ENCODE measurements around the gene NEURL1. TPM values are rescaled to one million over a fixed set of nuclear protein-coding genes. Genes with fewer than 3 reads are reported as not detected.
A peak's percentile ranks its signal among the peaks of the same experiment; 100 is the strongest.

Gene NEURL1
- total RNA-seq, 1 experiment from 2014 or later: 0.95 TPM

- in situ Hi-C loops (cut with HindIII; ENCODE audit: low sequenced_read_pairs): no loop called here
- DNase-seq (ENCODE audit: low spot score): no peak
Observed at GRCh38 chr10:103552856-103553742, 59.6 kb downstream of the NEURL1 start.

GRCh38 chr10:103553743-103554487, 60.4 kb downstream of the NEURL1 start:
- in situ Hi-C loops (cut with HindIII; ENCODE audit: low sequenced_read_pairs): no loop called here
- no peak for DNase-seq (ENCODE audit: low spot score)

- in situ Hi-C loops (cut with HindIII; ENCODE audit: low sequenced_read_pairs): no loop called here
- DNase-seq (ENCODE audit: low spot score): peak; percentile 85
Observed at GRCh38 chr10:103554488-103555324, 61.2 kb downstream of the NEURL1 start.

DNA sequence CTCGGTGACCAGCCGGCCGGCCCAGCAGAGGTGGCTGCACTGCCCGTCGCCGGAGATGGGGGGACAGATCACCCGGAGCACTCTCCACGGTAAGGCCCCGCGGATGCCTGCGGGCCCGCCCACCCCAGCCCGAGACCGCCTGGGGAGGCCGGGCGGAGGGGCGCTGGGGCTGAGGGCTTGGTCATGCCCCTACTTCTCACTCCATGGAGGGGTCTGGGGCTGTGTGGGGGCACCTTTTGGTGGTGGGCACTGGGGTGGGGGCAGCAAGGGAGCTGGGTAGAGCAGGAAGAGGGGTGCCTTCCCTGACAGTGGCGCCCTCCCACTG, 61.8 kb downstream of the NEURL1 start:
- DNase-seq (ENCODE audit: low spot score): no peak
- in situ Hi-C loops (cut with HindIII; ENCODE audit: low sequenced_read_pairs): no loop called here

- in situ Hi-C loops (cut with HindIII; ENCODE audit: low sequenced_read_pairs): no loop called here
- DNase-seq (ENCODE audit: low spot score): no peak
Observed at GRCh38 chr10:103555712-103556111, 62.2 kb downstream of the NEURL1 start.

DNA sequence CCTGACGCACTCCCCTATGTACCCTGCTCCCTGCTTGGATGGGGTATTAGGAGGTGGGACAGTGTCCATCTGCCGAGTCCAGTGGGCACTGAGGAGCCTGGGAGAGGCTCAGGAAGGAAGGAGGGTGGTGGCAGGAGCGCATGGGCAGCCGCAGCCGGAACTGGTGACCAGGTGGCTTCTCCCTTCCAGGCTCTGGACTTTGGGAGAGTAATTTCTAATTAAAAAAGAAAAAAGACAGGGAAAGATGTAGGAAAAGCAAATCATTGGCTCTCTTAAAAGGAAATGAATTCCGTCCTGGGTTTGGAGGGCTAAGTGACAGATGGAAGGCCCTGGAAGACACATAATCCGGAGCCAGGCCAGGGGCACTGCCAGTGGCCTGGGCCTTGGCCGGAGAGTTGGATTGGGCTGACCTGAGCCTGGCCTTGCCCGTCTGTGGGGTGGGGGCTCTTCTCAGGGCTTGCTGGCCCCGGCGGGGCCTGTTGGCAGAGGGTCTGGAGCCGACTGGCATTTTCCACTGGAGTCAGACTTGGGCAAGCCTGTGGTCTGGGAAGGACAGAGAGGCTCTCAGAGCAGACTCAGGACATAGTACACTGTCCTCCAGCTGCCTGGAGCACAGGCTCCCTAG, 63.0 kb downstream of the NEURL1 start:
- in situ Hi-C loops (cut with HindIII; ENCODE audit: low sequenced_read_pairs): no loop called here
- peak; percentile 92 for DNase-seq (ENCODE audit: low spot score)

GRCh38 chr10:103557455-103557854, 64.0 kb downstream of the NEURL1 start:
- in situ Hi-C loops (cut with HindIII; ENCODE audit: low sequenced_read_pairs): no loop called here

DNA sequence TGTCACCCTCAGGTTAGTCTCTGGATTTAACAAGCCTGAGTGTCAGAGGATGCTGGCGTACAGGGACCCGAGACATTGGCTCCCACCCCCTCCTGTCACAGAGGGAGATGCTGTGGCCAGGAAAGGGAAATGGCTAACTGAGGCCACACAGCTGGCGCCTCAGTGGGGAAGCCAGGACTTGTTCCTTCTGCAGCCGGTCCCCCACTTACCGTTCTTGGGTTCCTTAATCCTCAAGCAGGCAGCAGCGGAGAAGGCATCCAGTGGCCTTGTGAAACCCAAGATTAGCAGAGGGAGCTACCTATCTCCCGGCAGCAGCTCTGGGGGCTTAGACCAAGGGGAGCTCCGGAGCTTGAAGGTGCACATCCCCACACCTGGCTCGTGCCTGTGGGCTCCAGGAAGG, 65.4 kb downstream of the NEURL1 start:
- no peak for DNase-seq (ENCODE audit: low spot score)
- in situ Hi-C loops (cut with HindIII; ENCODE audit: low sequenced_read_pairs): no loop called here

More at GRCh38 chr10:103557455-103557854, 64.0 kb downstream of the NEURL1 start:
- DNase-seq (ENCODE audit: low spot score): no peak

GRCh38 chr10:103559776-103560175, 66.3 kb downstream of the NEURL1 start:
- in situ Hi-C loops (cut with HindIII; ENCODE audit: low sequenced_read_pairs): no loop called here
- DNase-seq (ENCODE audit: low spot score): no peak

DNA sequence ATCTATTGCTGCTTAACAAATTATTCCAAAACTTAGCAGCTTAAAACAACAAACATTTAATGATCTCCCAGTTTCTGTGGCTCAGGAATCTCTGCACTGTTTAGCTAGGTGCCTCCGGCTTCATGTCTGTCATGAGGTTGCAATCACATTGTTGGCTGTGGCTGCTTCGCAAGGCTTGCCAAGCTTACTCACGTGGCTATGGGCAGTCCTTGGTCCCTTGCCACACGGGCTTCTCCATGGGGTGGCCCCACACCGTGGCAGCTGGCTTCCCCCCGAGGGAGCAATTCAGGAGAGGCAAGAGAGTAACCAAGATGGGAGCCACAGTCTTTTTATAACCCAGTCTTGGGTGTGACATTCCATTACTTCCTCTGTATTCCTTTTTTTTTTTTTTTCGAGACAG, 67.4 kb downstream of the NEURL1 start:
- DNase-seq (ENCODE audit: low spot score): no peak
- in situ Hi-C loops (cut with HindIII; ENCODE audit: low sequenced_read_pairs): no loop called here

- no peak for DNase-seq (ENCODE audit: low spot score)
- in situ Hi-C loops (cut with HindIII; ENCODE audit: low sequenced_read_pairs): no loop called here
Observed at GRCh38 chr10:103562383-103562782, 68.9 kb downstream of the NEURL1 start.

DNA sequence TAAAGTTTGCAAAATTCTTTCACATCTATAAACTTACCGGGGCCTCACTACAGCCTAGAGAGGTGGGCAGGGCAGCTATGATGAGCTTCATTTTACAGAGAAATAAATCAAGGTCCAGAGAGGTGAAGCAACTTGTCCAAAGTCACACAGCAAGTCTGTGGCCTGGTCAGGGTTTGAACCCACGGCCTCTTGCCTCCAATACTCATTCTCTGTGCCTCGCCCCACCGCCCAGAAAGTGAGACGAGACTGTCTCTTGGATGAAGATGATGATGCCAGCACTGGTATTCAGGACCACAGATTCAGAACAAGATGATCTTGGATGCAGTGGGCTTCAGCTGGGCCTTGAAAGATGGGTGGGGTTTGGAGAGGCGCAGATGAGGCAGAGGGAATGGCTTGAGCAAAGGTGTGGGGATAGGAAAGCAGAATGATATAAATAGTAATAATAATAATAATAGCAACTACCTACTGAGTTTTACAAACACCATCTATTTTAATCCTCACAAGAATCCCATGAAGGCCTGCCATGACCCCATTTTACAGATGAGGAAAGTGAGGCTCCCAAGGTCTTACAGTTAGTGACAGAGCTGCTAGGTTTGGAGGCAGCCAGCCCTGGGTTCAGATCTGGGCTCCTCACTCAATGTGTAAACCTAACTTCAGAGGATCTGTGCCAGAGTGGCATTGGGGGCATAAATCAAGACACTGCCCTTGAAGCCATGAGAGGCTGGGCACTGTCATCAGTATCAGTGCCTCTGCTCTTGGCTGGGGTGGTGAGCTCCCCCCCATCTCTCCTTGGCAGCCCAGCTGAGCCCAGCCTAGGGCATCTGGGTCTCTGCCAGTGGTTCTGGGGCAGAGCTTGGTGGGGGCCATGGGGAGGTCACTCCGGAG, 70.0 kb downstream of the NEURL1 start:
- no peak for DNase-seq (ENCODE audit: low spot score)
- in situ Hi-C loops (cut with HindIII; ENCODE audit: low sequenced_read_pairs): no loop called here

DNA sequence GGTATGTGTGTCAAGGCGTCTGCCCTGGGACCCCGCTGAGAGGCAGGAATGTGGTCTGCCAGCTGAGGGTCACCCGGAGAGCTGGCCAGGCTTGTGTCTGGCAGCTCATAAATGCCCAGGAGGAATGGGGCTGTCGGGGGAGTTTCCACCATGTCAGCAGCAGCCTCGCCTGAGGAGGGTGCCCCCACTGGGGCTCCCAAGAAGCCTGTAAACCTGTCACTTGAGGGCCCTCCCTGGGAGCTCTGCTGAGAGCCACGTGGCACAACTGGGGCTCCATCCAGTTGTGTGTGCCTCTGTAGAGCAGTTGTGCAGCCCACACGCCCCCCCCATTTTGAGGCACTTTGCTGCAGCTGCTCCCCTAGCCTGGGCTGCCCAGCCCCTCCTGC, 70.6 kb downstream of the NEURL1 start:
- in situ Hi-C loops (cut with HindIII; ENCODE audit: low sequenced_read_pairs): no loop called here

DNA sequence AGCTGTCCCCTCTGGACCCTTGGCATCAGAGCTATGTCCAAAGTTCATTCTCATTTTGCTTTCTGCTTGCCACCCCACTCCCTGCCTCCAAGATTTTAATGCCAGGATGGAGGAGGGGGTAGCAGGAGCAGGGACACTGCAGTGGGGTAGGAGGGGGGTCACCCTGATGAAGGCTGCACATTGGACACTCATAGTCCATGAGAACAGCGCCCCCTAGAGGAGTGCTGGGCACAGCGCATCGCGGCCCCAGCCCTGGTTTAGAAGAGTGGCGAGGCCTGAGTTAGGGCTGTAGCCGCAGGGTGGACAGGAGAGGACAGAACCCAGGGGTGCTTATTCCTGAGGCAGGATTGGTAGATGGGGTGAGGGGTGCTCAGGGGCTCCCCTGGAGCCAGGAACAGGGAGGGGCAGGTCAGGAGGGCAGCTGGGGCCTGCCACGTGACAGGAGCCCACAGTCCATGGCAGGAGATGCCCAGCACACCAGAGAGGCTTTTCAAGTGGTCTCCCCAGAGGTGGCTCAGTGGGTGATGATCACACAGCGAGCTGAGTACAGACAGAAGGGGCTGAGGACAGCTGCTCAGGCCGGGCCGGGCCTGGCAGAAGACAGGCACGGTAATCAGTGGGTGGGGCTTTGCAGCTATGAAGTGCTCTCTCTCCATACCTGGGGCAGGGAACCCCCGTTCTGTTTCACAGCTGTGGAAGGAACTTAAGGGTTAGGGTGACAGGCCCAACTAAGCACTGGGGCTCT, 71.4 kb downstream of the NEURL1 start:
- in situ Hi-C loops (cut with HindIII; ENCODE audit: low sequenced_read_pairs): no loop called here

More for the DNA sequence above, 70.6 kb downstream of the NEURL1 start:
- no peak for DNase-seq (ENCODE audit: low spot score)

GRCh38 chr10:103566536-103566935, 73.0 kb downstream of the NEURL1 start:
- in situ Hi-C loops (cut with HindIII; ENCODE audit: low sequenced_read_pairs): no loop called here

More for the DNA sequence above, 71.4 kb downstream of the NEURL1 start:
- DNase-seq (ENCODE audit: low spot score): no peak

GRCh38 chr10:103568505-103568904, 75.0 kb downstream of the NEURL1 start:
- no peak for DNase-seq (ENCODE audit: low spot score)
- in situ Hi-C loops (cut with HindIII; ENCODE audit: low sequenced_read_pairs): no loop called here

More at GRCh38 chr10:103566536-103566935, 73.0 kb downstream of the NEURL1 start:
- DNase-seq (ENCODE audit: low spot score): no peak

- in situ Hi-C loops (cut with HindIII; ENCODE audit: low sequenced_read_pairs): no loop called here
- DNase-seq (ENCODE audit: low spot score): no peak
Observed at GRCh38 chr10:103569896-103570295, 76.4 kb downstream of the NEURL1 start.

Measured in G401 (cell line).